WTC11 (cell line): Measurements from ENCODE around the gene PLA1A. TPM values are rescaled to one million over a fixed set of nuclear protein-coding genes. Genes with fewer than 3 reads are reported as not detected.

Source experiments
- ATAC-seq: fragments of 200-7000 bp; cut with Tn5 transposase; 2 replicates; pipeline ENCODE4 v1.10.0; 2021; ENCODE audit warnings: mild to moderate bottlenecking, moderate library complexity
- CTCF ChIA-PET: fragments of 300-600 bp; sonication (Branson Sonifier 250); formaldehyde crosslinking; loops from one replicate; lab custom pipeline; 2021; ENCODE audit warnings: antibody characterized with exemption; lab: Charles Lee
- POLR2A ChIA-PET: fragments of 350-600 bp; sonication (Branson Sonifier 250); formaldehyde crosslinking; loops from one replicate; lab custom pipeline; 2021; ENCODE audit warnings: antibody characterized with exemption; lab: Charles Lee
- DNase-seq: peaks from one replicate; pipeline ENCODE4 v3.0.0; 2021; ENCODE audit warnings: low spot score
- H3K27ac Mint-ChIP-seq: 2 replicates; pipeline ENCODE4 v1.8.0; 2021; ENCODE audit warnings: mixed read lengths
- H3K27me3 Mint-ChIP-seq: 2 replicates; pipeline ENCODE4 v1.8.0; 2021; ENCODE audit warnings: low read depth, mild to moderate bottlenecking, moderate library complexity, mixed read lengths
- H3K36me3 Mint-ChIP-seq: 2 replicates; pipeline ENCODE4 v1.8.0; 2021; ENCODE audit warnings: mixed read lengths
- H3K4me1 Mint-ChIP-seq: 2 replicates; pipeline ENCODE4 v1.8.0; 2022; ENCODE audit warnings: mixed read lengths
- H3K4me3 Mint-ChIP-seq: 2 replicates; pipeline ENCODE4 v1.8.0; 2021; ENCODE audit warnings: mild to moderate bottlenecking, moderate library complexity, mixed read lengths
- H3K9me3 Mint-ChIP-seq: 2 replicates; pipeline ENCODE4 v1.8.0; 2021; ENCODE audit warnings: mixed read lengths
- AFF4 ChIP-seq: sonication (generic); formaldehyde crosslinking; IDR thresholded peaks from 2 replicates; pipeline ENCODE4 v1.8.1; 2023; ENCODE audit warnings: mild to moderate bottlenecking, missing genetic modification reagents, borderline replicate concordance
- CDX4 ChIP-seq: fragments of 250-450 bp; sonication (Bioruptor Pico); IDR thresholded peaks from 2 replicates; pipeline ENCODE4 v1.9.0; 2021; ENCODE audit warnings: moderate library complexity, mild to moderate bottlenecking, inconsistent platforms, borderline replicate concordance
- E2F1 ChIP-seq: sonication (generic); formaldehyde crosslinking; IDR thresholded peaks from 2 replicates; pipeline ENCODE4 v1.8.0; 2022; ENCODE audit warnings: mild to moderate bottlenecking, missing genetic modification reagents
- E2F5 ChIP-seq: sonication (generic); formaldehyde crosslinking; IDR thresholded peaks from 2 replicates; pipeline ENCODE4 v1.8.1; 2022; ENCODE audit warnings: mild to moderate bottlenecking, moderate library complexity, missing genetic modification reagents
- ESRRA ChIP-seq: sonication (generic); formaldehyde crosslinking; IDR thresholded peaks from 2 replicates; pipeline ENCODE4 v1.8.1; 2022; ENCODE audit warnings: mild to moderate bottlenecking, missing genetic modification reagents, borderline replicate concordance
- FOXJ3 ChIP-seq: sonication (generic); formaldehyde crosslinking; IDR thresholded peaks from 2 replicates; pipeline ENCODE4 v1.9.0; 2021; ENCODE audit warnings: missing genetic modification reagents, mild to moderate bottlenecking, borderline replicate concordance
- GABPB1 ChIP-seq: sonication (generic); formaldehyde crosslinking; IDR thresholded peaks from 2 replicates; pipeline ENCODE4 v1.8.1; 2023; ENCODE audit warnings: mild to moderate bottlenecking, missing genetic modification reagents
- MXD4 ChIP-seq: fragments of 250-450 bp; sonication (Bioruptor Pico); IDR thresholded peaks from 2 replicates; pipeline ENCODE4 v1.8.0; 2021; ENCODE audit warnings: mild to moderate bottlenecking, moderate library complexity, borderline replicate concordance
- NR1H2 ChIP-seq: sonication (generic); formaldehyde crosslinking; IDR thresholded peaks from 2 replicates; pipeline ENCODE4 v1.9.0; 2021; ENCODE audit warnings: mild to moderate bottlenecking, moderate library complexity, missing genetic modification reagents
- NR2C2 ChIP-seq: sonication (generic); formaldehyde crosslinking; IDR thresholded peaks from 2 replicates; pipeline ENCODE4 v1.8.0; 2022; ENCODE audit warnings: mild to moderate bottlenecking, missing genetic modification reagents
- OVOL2 ChIP-seq: fragments of 250-450 bp; sonication (Bioruptor Pico); IDR thresholded peaks from 2 replicates; pipeline ENCODE4 v1.9.0; 2021; ENCODE audit warnings: mild to moderate bottlenecking, borderline replicate concordance
- PREB ChIP-seq: sonication (generic); formaldehyde crosslinking; IDR thresholded peaks from 2 replicates; pipeline ENCODE4 v1.8.1; 2022; ENCODE audit warnings: mild to moderate bottlenecking, missing genetic modification reagents, moderate library complexity, borderline replicate concordance
- PRRX2 ChIP-seq: fragments of 250-450 bp; sonication (Bioruptor Pico); IDR thresholded peaks from 2 replicates; pipeline ENCODE4 v1.8.0; 2021; ENCODE audit warnings: mild to moderate bottlenecking
- TCF7 ChIP-seq: sonication (generic); formaldehyde crosslinking; IDR thresholded peaks from 2 replicates; pipeline ENCODE4 v1.8.0; 2022; ENCODE audit warnings: mild to moderate bottlenecking, low read depth, missing genetic modification reagents, moderate library complexity
- TEAD1 ChIP-seq: sonication (generic); formaldehyde crosslinking; IDR thresholded peaks from 2 replicates; pipeline ENCODE4 v1.8.0; 2022; ENCODE audit warnings: mild to moderate bottlenecking, missing genetic modification reagents
- TP53 ChIP-seq: sonication (generic); formaldehyde crosslinking; IDR thresholded peaks from 2 replicates; pipeline ENCODE4 v1.8.1; 2023; ENCODE audit warnings: mild to moderate bottlenecking, missing genetic modification reagents
- ZBTB21 ChIP-seq: sonication (generic); formaldehyde crosslinking; IDR thresholded peaks from 2 replicates; pipeline ENCODE4 v1.8.1; 2023; ENCODE audit warnings: mild to moderate bottlenecking, missing genetic modification reagents, borderline replicate concordance
- ZMAT4 ChIP-seq: fragments of 250-450 bp; sonication (Bioruptor Pico); IDR thresholded peaks from 2 replicates; pipeline ENCODE4 v1.9.0; 2021; ENCODE audit warnings: mild to moderate bottlenecking
- ZNF219 ChIP-seq: sonication (generic); formaldehyde crosslinking; IDR thresholded peaks from 2 replicates; pipeline ENCODE4 v1.8.0; 2023; ENCODE audit warnings: missing genetic modification reagents, mild to moderate bottlenecking, borderline replicate concordance
- ZNF317 ChIP-seq: sonication (generic); formaldehyde crosslinking; IDR thresholded peaks from 2 replicates; pipeline ENCODE4 v1.8.1; 2023; ENCODE audit warnings: low read depth, mild to moderate bottlenecking, moderate library complexity, missing genetic modification reagents, borderline replicate concordance
- ZNF396 ChIP-seq: fragments of 250-450 bp; sonication (Bioruptor Pico); IDR thresholded peaks from 2 replicates; pipeline ENCODE4 v1.8.0; 2021; ENCODE audit warnings: mild to moderate bottlenecking, moderate library complexity, borderline replicate concordance
- ZNF416 ChIP-seq: fragments of 250-450 bp; sonication (Bioruptor Pico); IDR thresholded peaks from 2 replicates; pipeline ENCODE4 v1.9.0; 2021; ENCODE audit warnings: mild to moderate bottlenecking, inconsistent platforms
- ZNF532 ChIP-seq: fragments of 250-450 bp; sonication (Bioruptor Pico); IDR thresholded peaks from 2 replicates; pipeline ENCODE4 v1.9.0; 2021; ENCODE audit warnings: mild to moderate bottlenecking, borderline replicate concordance
- total RNA-seq: library from RNA; stranded (reverse); gene quantifications from 3 replicates; pipeline ENCODE4 v1.2.3, GENCODE V29; 2021

Gene PLA1A
- total RNA-seq, 1 experiment from 2014 or later = not detected

GRCh38 chr3:119579366-119580066 lies 18.2 kb upstream of the PLA1A start, which contains the start of gene ADPRH:
TSS of gene ADPRH (plus strand) at chr3:119579492. CDS start at chr3:119582170, 2,678 bp downstream.
- Mint-ChIP-seq H3K9me3 (peaks cover 6% of the 10 kb centered on the region; the same call in 1 of the 2 replicates), H3K4me3 (peak within 1 kb of the TSS; percentile 92), H3K27me3 (peaks cover 32% of the 10 kb centered on the region), H3K27ac (peak within 1 kb of the TSS; percentile 69), H3K36me3 (no peaks in the 10 kb centered on the region), H3K4me1 (peaks cover 13% of the 10 kb centered on the region)
- POLR2A ChIA-PET = interaction anchor here (0.6 kb wide), 1 partner anchor 233 kb away, joined by 3 read pairs; no protein-coding TSS in a partner anchor
- CTCF ChIA-PET = interaction anchor here (0.5 to 2.5 kb wide), 4 partner anchors 21 to 102 kb away, joined by 3 to 12 read pairs (median 4); no protein-coding TSS in a partner anchor
- ATAC-seq (peak; percentile 90), DNase-seq (peak; percentile 78)
- TF ChIP-seq E2F1 = no peak
- TF ChIP-seq NR1H2 (CRISPR knock-in tag) = no peak
- peak; percentile 84; the same call in 1 of the 2 replicates for TF ChIP-seq ESRRA (CRISPR knock-in tag)
- TF ChIP-seq NR2C2 (CRISPR knock-in tag) = no peak
- TF ChIP-seq ZMAT4 (CRISPR knock-in tag) = no peak
- TF ChIP-seq E2F5 (CRISPR knock-in tag) = no peak
- TF ChIP-seq MXD4 (CRISPR knock-in tag) = no peak
- no peak for TF ChIP-seq ZNF416 (CRISPR knock-in tag)
- no peak; the same call in 1 of the 2 replicates for TF ChIP-seq ZBTB21
- no peak for TF ChIP-seq TEAD1
- no peak for TF ChIP-seq PREB
- TF ChIP-seq AFF4 (CRISPR knock-in tag) = no peak
- TF ChIP-seq ZNF532 = no peak
- TF ChIP-seq TCF7 = no peak
- no peak for TF ChIP-seq FOXJ3 (CRISPR knock-in tag)
- TF ChIP-seq TP53 (CRISPR knock-in tag) = no peak
- no peak for TF ChIP-seq PRRX2 (CRISPR knock-in tag)
- TF ChIP-seq ZNF219 (CRISPR knock-in tag) = 0 out of 2 replicates have a peak, but pooled peaks have one; percentile 20
- no peak for TF ChIP-seq CDX4
- no peak for TF ChIP-seq ZNF317 (CRISPR knock-in tag)
- no peak for TF ChIP-seq ZNF396 (CRISPR knock-in tag)
- no peak for TF ChIP-seq GABPB1 (CRISPR knock-in tag)
- TF ChIP-seq OVOL2 (CRISPR knock-in tag) = no peak
